IPS-NIHi7 (cell line): ENCODE measurements around the gene ZDHHC12.
A peak's percentile ranks its signal among the peaks of the same experiment; 100 is the strongest.
"Not testable (repeated sequence)": the region's sequence is repeated elsewhere in the genome, so short reads cannot be mapped to it uniquely, and the experiment has no call there.

Source experiments
- DNase-seq: peaks from one replicate; pipeline ENCODE4 v3.0.0; 2012; ENCODE audit warnings: mixed read lengths; ENCODE audit errors: extremely low spot score

ZDHHC12 gene

DNA sequence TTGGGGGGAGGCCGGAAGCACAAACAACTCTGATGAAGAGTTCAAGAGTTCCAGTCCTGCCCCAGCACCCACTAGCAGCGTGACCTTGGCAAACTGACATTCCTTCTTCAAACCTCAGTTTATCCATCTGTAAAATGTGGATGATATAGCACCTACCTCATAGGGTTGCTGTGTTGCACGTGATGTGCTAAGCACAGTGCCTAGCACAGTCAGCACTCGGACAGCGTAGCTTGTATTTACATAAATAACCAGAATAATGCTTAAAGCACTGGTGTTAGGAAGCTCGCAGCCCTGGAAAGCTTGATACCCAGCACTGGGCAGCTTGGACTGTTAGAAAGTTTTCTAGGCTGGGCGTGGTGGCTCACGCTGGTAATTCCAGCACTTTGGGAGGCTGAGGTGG, 16.5 kb downstream of the ZDHHC12 start:
- DNase-seq = no peak

DNA sequence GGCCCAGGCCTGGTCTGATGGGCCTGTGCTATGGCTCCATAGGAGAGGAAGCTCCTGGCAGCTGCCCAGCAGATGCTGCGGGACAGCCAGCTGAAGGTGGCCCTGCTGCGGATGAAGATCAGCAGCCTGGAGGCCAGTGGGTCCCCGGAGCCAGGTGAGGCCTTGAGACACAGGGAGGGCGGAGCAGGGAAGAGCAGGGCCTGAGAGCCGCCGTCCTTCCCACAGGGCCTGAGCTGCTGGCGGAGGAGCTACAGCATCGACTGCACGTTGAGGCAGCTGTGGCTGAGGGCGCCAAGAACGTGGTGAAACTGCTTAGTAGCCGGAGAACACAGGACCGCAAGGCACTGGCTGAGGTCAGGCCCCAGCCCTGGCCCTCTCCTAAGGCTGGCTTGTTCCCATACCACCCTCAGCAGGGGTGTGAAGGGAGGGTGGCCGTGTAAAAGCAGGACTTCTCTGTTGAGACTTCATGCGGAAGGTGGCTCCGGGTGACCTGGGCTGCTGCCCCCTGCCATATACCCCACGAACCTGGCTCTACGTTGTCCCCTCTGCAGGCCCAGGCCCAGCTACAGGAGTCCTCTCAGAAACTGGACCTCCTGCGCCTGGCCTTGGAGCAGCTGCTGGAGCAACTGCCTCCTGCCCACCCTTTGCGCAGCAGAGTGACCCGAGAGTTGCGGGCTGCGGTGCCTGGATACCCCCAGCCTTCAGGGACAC, 17.1 kb downstream of the ZDHHC12 start:
- DNase-seq = no peak

DNA sequence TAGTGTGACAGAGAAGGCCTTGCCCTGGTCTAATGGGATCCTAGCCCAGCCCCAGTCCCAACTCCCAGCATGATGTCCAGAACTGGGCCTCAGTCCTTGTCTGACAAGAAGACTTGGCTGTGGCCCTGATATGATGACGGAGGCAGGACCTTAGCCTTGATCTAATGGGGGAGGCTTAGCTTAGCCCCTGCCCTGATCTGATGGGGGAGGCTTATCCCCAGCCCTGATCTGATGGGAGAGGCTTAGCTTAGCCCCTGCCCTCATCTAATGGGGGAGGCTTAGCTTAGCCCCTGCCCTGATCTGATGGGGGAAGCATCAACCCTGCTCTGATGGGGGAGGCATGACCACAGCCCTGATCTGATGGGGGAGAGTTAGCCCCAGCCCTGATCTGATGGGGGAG, 17.9 kb downstream of the ZDHHC12 start:
- DNase-seq = no peak

DNA sequence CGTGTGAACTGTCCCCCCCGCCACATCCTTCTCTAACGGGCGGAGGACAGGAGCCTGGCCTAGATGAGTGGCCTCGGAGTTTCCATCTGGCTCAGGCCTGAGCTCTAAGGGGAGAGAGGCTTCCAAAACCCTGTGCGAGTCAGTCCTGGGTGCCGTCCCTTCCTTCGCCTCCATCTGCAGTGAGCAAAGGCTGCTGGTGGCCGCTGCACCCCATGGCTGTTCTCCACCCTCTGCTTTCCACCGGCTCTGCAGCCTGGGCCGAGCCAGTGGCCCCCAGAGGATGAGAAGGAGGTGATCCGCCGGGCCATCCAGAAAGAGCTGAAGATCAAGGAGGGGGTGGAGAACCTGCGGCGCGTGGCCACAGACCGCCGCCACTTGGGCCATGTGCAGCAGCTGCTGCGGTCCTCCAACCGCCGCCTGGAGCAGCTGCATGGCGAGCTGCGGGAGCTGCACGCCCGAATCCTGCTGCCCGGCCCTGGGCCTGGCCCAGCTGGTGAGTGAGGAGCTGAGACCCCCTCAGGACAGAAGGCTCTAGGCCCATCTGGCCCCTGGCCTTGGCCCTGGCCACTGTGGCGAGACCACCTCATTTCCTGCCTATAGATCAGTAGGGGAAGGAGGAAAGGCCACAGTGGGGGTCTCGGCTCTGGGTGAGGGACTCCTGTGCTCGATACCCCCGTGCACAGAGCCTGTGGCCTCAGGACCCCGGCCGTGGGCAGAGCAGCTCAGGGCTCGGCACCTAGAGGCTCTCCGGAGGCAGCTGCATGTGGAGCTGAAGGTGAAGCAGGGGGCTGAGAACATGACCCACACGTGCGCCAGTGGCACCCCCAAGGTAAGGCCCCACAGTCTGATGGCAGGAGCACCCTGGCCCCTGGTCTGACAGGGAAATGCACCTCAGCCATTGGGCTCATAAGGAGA, 18.6 kb downstream of the ZDHHC12 start:
- DNase-seq = no peak

DNA sequence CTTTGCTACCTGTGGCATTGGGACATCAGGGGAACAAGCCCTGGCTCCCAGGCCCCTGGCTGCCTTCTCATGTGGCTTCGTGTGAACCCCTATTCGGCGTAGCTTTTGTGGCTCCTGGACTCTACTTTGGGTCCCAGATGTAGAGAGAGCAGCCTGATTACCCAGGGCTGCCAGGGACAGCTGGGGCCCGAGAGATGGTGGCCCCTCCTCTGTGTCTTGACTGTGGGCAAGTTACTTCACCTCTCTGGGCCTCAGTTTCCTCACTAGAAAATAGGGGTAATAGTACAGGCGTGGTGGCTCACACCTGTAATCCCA, 19.6 kb downstream of the ZDHHC12 start:
- DNase-seq = no peak

DNA sequence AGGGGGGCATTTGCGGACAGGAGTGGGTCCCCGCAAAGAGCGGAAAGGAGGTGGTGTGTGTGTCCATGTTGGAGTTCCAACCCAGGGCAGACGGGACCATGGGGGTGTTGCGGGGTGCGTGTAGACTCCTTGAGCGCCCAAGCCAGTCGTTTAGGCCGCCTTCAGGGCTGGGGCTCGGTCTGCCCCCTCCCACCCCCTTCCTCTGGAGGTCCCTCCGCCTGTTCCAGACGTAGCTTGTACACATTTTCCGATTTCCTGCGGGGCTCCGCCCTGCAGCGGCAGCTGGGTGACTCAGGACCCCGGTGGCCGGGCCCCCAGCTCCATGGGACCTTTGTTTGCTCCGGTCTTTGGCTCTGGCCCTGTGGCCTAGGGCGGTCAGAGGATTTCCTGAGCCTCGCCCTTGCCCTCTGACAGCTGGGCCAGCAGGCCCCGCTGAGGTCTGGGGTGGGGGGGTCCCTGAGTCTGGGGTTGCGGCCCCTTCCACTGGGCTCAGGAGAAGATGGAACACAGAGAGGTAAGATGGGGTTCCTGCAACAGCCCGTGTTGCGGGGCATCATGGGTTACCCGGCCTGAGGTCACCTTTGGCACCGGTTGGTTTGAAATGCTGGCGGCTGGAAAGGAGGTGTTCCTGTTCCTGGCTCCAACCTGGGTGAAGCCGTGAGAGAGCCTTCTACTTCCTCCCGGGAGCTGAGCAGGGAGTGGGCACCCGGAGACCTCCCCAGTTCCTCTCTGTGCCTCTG, 20.1 kb downstream of the ZDHHC12 start:
- DNase-seq = no peak

DNA sequence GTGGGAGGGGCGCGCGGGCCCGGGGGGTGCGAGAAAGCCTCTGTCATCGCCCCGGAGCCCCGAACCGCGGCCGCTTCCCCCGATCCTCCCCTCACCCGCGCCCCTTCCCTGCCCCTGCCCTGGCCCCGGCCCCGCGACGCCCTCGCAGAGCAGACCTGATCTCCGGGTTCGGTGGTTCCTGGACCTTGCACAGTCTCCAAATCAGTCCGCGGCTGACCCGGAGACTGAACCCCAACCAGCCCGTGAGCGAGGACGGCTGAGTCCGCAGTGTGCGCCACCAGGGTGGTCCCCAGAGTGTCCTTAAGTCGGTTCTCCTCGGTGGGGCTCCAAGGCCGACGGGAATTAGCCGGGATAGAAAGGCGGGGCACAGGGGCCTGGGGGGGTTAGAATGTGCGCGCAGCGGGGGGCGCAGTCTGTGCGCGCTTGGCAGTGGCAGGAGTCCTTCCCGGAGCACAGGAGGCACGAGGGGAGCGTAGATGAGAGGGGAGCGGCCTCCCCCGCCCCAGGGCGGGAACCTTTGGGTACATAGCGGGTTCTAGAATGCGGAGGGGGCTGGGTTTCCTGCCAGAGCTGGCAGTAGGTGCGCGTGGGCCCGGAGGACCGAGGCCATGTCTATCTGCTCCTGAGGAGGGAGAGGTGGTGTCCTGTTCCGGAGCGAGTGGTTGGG, 20.8 kb downstream of the ZDHHC12 start:
- peak; percentile 59 for DNase-seq

DNA sequence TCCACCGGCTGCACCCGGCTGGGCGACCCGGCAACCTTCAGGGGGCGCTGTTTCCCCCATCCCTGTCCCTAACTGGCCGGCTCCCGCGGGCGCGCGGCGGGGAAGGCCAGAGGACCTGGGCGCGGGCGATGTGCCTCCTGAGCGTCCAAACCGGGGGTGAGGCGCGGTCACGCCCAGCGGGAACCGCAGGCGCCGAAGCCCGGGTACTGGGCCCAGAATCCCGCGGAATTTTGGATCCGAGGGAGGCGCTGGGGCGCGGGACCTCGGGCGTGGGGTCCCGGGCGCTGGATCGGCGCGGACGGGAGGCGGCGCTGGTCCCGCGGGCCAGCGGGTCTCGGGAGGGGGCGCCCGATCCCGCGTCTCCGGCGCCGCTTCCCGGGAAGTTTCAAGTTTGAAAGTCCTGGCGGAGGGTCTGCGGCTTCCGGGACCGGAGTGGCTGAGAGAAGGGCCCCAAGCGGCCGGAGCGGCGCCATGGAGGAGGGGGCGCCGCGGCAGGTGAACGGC, 21.4 kb downstream of the ZDHHC12 start, which contains the start of gene PKN3:
PKN3 (plus strand) TSS at position 59 of the 504 bp plus-strand sequence; CDS start at position 472, 413 bp downstream.
- peak; percentile 97 for DNase-seq

DNA sequence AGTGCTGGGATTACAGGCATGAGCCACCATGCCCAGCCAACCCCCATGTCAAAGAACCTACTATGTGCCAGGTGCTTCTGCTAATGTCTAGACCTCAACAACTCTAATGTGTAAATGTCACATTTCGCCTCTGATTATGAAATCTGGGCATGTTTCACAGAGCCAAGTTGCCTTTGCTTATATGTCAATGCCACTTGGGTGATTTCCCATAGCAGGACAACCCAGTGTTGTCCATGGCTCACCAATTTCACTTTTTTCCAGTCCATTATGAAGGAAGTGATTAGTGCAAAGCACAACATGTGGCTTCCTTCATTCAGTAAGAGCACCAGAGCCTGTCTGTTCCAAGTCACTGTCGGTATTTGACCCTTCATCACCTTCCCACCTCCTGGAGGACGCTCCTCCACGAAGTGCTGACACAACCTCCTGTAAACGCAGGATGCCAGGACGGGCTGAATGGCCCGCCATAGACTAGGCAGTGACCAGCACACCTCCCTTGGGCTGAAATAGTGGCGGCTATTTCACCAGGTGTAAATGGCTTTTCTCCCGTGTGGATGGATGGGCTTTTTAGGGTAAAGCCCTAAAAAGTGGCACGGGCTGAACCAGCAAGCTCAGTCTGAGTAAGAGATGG, 22.6 kb downstream of the ZDHHC12 start:
- DNase-seq = no peak

DNA sequence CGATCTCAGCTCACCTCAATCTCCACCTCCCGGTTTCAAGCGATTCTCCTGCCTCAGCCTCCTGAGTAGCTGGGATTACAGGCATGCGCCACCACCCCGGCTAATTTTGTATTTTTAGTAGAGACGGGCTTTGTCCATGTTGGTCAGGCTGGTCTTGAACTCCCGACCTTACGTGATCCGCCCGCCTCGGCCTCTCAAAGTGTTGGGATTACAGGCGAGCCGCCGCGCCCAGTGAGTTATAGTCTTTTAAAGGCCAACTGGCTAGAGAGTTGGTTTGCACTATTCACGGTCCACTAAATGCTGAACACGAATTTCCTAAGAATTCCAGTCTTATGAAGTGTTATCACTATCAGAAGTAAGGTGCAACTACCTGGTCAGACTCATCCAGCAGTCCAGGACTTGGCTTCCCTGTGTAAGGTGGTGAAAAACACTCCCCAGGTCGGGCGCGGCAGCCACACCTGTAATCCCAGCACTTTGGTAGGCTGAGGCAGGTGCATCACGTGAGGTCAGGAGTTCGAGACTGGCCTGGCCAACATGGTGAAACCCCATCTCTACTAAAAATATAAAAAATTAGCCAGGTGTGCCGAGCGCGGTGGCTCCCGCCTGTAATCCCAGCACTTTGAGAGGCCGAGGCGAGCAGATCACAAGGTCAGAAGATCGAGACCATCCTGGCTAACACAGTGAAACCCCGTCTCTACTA, 24.7 kb downstream of the ZDHHC12 start:
- not testable (repeated sequence) for DNase-seq

DNA sequence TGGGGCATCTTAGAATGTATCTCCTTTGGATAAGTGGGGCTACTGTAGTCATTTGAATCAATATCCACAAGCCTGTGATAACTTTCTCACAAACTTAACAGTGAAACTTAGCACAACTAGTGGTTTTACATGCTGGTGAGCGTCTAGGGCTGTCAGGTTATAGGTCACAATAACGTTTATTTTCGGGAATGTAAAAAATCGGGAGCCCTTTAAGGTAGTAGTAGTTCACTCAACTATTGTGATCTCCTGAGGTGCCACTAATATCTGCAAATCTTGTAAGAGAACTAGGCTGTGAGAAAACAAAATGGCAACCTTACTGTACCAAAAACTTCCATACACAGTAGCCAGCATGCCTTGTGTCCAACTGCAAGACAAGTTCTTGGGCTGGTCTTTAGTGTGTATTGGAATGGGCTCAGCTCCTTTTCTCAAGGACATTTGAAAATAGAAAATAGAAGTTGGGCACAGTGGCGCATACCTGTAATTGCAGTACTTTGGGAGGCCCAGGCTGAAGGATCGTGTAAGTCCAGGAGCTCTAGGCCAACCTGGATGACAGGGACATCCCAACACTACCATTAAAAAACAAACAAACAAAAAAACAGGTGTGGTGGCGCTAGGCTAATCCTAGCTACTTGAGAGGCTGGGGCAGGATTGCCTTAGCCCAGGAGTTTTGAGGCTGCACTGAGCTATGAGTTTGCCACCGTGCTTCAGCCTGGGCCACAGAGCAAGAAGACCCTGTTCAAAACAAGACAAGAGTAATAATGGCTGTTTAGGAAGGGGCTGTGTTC, 26.8 kb downstream of the ZDHHC12 start:
- no peak for DNase-seq

DNA sequence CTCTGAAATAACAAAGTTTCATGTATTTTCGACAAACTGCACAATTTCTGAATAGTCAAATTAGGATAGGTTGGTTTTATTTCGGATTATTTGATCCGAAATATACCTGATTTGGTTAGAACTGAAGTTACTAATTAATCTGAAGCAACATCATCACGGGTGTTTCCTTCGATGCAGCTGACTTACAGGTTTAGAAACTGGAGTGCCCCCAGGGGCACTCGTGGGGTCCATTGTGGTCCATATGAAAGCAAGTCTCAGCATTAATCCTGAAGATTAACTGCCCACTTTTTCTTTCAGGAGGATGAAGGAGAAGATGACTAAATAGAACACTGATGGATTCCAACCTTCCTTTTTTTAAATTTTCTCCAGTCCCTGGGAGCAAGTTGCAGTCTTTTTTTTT, 29.6 kb downstream of the ZDHHC12 start:
- no peak for DNase-seq

DNA sequence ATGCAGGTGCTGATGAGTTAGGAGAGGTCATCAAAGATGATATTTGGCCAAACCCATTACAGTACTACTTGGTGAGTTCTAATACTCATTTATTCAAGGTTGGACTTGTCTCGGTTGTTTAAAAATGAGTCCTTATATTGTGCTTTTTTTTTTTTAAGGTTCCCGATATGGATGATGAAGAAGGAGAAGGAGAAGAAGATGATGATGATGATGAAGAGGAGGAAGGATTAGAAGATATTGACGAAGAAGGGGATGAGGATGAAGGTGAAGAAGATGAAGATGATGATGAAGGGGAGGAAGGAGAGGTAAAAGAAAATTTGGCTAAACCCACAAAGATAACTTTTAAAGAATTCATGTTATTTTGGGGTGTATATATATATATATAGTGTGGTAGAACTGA, 30.2 kb downstream of the ZDHHC12 start:
- DNase-seq = not testable (repeated sequence)

DNA sequence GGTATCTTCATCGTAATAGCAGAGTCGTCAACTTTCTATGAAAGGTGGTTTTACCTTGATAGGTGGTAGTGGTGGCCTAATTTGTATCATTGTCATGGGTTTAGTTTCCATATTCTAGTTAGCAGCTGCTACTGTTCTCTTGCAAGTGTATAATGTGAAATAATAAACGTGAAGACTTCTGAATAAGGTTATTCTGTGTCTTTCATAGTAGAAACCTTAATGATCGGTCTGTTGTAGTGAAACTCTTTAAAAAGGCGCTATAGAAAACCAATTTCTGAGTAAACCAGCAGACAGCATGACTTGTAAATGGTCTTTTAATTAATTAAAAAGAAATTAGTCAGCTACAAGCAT, 33.3 kb downstream of the ZDHHC12 start:
- no peak for DNase-seq

DNA sequence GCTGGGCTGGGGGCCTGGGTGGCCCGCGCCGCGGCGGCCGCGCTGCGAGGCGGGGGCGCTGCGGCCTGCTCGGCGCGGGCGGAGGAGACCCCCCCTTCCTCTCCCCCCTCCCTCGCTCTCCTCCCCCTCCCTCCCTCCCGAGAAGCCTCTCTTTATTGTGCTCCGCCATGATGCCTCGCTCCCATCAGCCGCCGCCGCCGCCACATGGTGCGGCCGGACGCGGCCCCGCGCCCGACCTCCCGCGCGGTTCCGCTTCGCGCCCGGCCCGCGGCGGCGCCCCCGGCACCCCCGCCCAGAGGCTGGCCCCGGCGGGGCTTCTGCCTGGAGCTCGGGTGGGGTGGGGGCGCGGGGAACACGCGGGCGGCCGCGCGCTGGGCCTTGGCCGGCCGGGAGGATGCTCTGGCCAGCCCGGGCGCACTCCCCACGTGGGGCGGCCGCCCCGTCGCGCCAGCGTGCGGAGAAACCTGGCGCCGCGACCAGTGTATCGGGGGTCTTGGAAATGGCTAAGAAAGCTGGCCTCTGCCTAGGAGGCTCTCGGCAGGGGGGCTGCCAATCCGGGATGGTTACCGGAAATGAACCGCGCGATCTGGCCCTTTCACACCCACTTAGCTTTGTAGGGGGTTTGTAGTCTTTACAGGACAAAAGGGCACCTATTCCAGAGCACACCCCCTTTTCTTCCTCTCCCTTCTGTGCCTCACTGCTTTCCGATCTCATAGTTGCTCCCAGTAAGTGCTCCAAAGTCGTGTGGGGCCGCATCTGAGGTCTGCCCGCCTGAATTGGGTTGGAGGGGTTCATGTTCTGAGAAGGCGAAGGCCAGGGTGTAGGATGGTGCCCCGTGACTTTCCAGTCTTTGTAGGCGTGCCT, 33.9 kb downstream of the ZDHHC12 start:
- peak; percentile 59 for DNase-seq

DNA sequence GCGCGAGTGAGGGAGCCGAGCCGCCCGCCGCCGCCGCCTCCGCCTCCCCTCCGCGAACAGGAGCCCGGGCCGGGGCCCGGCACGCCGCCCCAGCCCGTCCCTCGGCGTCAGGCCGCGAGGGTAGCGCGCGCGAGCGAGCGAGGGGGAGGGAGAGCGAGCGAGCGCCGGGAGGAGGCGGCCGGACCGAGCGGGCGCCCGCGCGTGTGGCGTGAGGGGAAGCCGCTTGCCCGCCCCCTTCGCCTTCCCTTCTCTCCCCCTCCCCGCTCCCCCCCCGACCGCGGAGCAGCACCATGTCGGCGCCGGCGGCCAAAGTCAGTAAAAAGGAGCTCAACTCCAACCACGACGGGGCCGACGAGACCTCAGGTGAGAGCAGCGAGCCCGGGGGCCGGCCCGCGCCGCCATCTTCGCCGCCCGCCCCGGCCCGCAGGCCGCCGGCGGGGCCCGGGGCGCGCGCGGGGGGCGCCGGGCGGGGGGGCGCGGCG, 34.6 kb downstream of the ZDHHC12 start:
- peak; percentile 14 for DNase-seq

DNA sequence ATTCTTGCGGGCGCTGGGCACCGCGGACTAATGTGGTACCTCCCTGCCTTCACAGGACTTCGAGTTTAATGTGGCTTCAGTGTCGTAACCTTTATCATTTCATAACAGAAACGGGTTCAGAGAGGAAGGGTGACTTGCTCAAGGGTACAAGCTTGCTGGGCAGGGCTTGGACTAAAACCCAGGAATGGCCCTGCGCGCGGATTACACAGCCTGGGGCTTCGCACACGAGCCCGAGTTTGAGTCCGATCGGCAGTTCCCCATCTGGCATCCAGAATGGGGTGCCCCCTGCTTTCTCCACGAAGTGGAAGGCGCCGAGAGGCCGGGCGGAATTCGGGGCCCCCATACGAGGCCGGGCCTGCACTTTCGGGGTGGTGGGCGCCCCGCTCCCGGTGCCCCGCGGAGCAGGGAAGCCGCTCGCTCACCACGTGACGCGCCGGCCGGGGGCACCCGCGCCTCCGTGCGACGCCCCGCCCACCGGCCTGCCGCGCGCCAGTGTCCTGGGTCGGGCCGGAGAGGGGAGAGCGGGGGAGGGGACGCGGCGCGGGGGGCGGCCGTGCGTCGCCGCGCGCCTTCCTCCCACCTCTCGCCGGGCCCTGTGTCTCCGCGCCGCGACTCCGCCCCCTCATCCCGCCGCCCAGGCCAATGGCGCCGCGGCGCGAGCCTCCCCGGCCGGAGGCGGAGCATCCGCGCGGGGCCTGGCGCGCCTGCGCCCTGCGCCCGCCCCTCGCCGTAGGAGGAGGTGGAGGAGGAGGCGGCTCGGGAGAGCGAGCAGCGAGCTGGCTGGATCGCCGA, 35.2 kb downstream of the ZDHHC12 start, which contains the start of gene SET:
SET (plus strand) TSS at position 722 of the 792 bp plus-strand sequence. CDS start 361 bp downstream, outside the sequence.
- peak; percentile 98 for DNase-seq

DNA sequence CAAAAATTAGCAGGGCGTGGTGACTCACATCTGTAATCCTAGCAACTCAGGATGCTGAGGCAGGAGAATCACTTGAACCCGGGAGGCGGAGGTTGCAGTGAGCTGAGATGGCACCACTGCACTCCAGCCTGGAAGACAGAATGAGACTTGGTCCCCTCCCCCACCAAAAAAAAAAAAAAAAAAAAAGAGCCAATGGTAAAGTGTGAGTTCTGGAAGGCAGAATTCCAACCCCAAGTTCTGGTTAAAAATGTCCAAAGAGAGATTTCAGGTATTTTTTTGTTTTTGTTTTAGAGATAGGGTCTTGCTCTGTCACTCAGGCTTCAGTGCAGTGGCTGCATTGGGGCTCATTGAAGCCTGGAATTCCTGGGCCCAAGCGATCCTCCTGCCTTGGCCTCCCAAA, 36.5 kb downstream of the ZDHHC12 start:
- DNase-seq = no peak
